Pulmonary artery endothelial cell (primary cell): ENCODE measurements around the gene CLRN3. TPM values are rescaled to one million over a fixed set of nuclear protein-coding genes. Genes with fewer than 3 reads are reported as not detected.
A peak's percentile ranks its signal among the peaks of the same experiment; 100 is the strongest.

Experiments
- DNase-seq: peaks from one replicate; pipeline ENCODE4 v3.0.0-alpha.2; 2011; ENCODE audit warnings: low read depth, low spot score
- total RNA-seq: library from RNA; depleted of rRNA; stranded (reverse); fragments of >200 nt; gene quantifications from 2 replicates; pipeline ENCODE4 v1.2.3, GENCODE V29; 2014

The CLRN3 gene
- 0.11 TPM in 1 of 2 replicates, not detected in the other for total RNA-seq

GRCh38 chr10:127892743-127893142 lies at the start of gene CLRN3:
CLRN3 (minus strand) TSS chr10:127892941; CDS start chr10:127892784, 157 bp downstream.
- no peak for DNase-seq

- DNase-seq = no peak
Measured at GRCh38 chr10:127940866-127941640, 48.3 kb upstream of the CLRN3 start.

GRCh38 chr10:127939786-127940330 lies 47.1 kb upstream of the CLRN3 start:
- DNase-seq = no peak

GRCh38 chr10:127937915-127938463 lies 45.2 kb upstream of the CLRN3 start:
- no peak for DNase-seq

- DNase-seq = no peak
Measured at GRCh38 chr10:127937069-127937468, 44.3 kb upstream of the CLRN3 start.

- DNase-seq = no peak
Measured at GRCh38 chr10:127935071-127935561, 42.4 kb upstream of the CLRN3 start.

GRCh38 chr10:127934383-127934782 lies 41.6 kb upstream of the CLRN3 start:
- no peak for DNase-seq

- DNase-seq = no peak
Measured at GRCh38 chr10:127933271-127933670, 40.5 kb upstream of the CLRN3 start.

GRCh38 chr10:127932521-127933270 lies 40.0 kb upstream of the CLRN3 start:
- no peak for DNase-seq

GRCh38 chr10:127928021-127928806 lies 35.5 kb upstream of the CLRN3 start:
- DNase-seq = no peak

- no peak for DNase-seq
Measured at GRCh38 chr10:127926455-127926854, 33.7 kb upstream of the CLRN3 start.

- no peak for DNase-seq
Measured at GRCh38 chr10:127925471-127926207, 32.9 kb upstream of the CLRN3 start.

GRCh38 chr10:127923646-127924045 lies 30.9 kb upstream of the CLRN3 start:
- DNase-seq = no peak

GRCh38 chr10:127922675-127923366 lies 30.1 kb upstream of the CLRN3 start:
- DNase-seq = peak; percentile 71

GRCh38 chr10:127922206-127922605 lies 29.5 kb upstream of the CLRN3 start:
- no peak for DNase-seq

GRCh38 chr10:127921753-127922145 lies 29.0 kb upstream of the CLRN3 start:
- DNase-seq = no peak

GRCh38 chr10:127921075-127921752 lies 28.5 kb upstream of the CLRN3 start:
- DNase-seq = no peak

- no peak for DNase-seq
Measured at GRCh38 chr10:127920306-127921074, 27.7 kb upstream of the CLRN3 start.
